HUES64 (cell line): ENCODE measurements around the gene BBS9.
"Not testable (repeated sequence)": the region's sequence is repeated elsewhere in the genome, so short reads cannot be mapped to it uniquely, and the experiment has no call there.

Experiments used
- H3K27ac ChIP-seq: 2 replicates; pipeline ENCODE4 v1.7.0; 2013; ENCODE audit warnings: low read depth, low read length, inconsistent platforms
- H3K27me3 ChIP-seq: 2 replicates; pipeline ENCODE4 v1.6.1; 2013; ENCODE audit warnings: mild to moderate bottlenecking, low read length; ENCODE audit not compliant: insufficient read depth
- H3K36me3 ChIP-seq: 2 replicates; pipeline ENCODE4 v1.6.1; 2013; ENCODE audit warnings: mild to moderate bottlenecking, low read length; ENCODE audit not compliant: insufficient read depth
- H3K4me1 ChIP-seq: 2 replicates; pipeline ENCODE4 v1.6.1; 2013; ENCODE audit warnings: mild to moderate bottlenecking, low read length, moderate library complexity; ENCODE audit not compliant: insufficient read depth
- H3K4me3 ChIP-seq: 2 replicates; pipeline ENCODE4 v1.5.1; 2013; ENCODE audit warnings: mild to moderate bottlenecking, low read length, moderate library complexity
- H3K9ac ChIP-seq: 2 replicates; pipeline ENCODE4 v1.6.1; 2013; ENCODE audit warnings: mild to moderate bottlenecking, low read depth, low read length
- H3K9me3 ChIP-seq: 2 replicates; pipeline ENCODE4 v1.6.1; 2013; ENCODE audit warnings: low read depth, low read length; ENCODE audit not compliant: insufficient read depth
- WGBS: fragments of 150-250, 120-280 bp; methylation state at CpG from one replicate; pipeline ENCODE4 v1.1.7; 2013; ENCODE audit warnings: missing lambda C conversion rate; 5-methylcytosine and 5-hydroxymethylcytosine counted together

BBS9 gene

DNA sequence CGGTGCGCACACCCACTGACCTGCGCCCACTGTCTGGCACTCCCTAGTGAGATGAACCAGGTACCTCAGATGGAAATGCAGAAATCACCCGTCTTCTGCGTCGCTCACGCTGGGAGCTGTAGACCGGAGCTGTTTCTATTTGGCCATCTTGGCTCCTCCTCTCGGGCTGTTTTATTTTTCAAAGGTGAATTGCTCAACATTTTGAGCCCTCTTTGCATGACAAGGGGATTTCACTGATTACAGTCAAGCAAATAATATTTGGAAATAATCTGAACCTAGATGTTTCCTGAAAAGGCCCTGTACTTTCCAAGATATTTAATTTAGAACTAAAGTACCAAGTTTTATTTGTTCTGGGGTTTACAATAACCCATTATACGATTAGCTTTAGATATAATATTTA is 398.2 kb downstream of the BBS9 start:
- 19% methylated on average over 9 of the region's 10 CpGs for WGBS
- H3K27ac ChIP-seq: not testable (repeated sequence)

DNA sequence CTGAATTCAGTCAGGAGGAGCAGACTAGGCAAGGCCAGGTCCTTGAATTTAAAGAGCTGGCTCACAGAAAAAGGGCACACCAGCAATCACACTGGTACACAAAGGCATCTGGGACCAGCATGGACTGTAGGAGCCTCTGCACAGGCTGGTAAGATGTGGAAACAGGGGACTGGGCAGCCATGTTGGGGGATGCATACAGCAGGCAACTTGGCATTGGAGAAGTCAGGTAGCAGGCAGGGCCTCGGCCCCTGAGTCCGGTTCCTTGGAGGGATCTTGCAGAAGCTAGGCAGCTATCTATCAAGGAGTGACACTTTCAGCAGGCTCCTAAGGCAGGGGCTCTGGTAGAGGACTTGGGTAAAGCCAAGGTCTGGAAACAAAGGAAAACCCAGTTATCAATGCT is 399.7 kb downstream of the BBS9 start:
- 88% methylated on average over 2 of the region's 2 CpGs for WGBS

More for the DNA sequence above, 398.2 kb downstream of the BBS9 start:
- not testable (repeated sequence) for H3K36me3 ChIP-seq, H3K4me1 ChIP-seq, H3K27me3 ChIP-seq, H3K9me3 ChIP-seq
- peak overlapping the region; percentile 64; the same call in 1 of the 2 replicates for H3K9ac ChIP-seq
- H3K4me3 ChIP-seq: peak overlapping the region; percentile 48

DNA sequence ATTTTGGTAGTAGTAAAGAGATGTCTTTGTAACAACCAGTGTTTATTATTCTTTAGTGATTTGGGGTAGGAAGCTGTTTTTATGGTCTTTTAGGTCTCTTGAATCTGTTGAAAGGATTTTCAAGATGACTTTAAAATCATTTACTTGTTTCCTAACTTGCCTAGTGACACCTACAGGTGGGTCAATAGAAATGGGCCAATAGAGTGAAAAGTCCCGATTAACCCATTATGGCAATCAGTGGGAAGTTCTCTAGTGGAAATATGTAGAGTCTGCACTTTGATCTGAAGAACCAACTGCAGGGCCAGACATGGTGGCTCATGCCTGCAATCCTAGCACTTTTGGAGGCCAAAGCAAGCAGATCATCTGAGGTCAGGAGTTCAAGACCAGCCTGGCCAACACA is 401.3 kb downstream of the BBS9 start:
- Histone ChIP-seq H3K27ac (no peak overlapping the region), H3K9me3 (no peaks in the 10 kb centered on the region), H3K9ac (no peak overlapping the region), H3K4me3 (no peak overlapping the region), H3K4me1 (peaks cover 16% of the 10 kb centered on the region), H3K36me3 (no peaks in the 10 kb centered on the region), H3K27me3 (no peaks in the 10 kb centered on the region)
- WGBS: 88% methylated on average over 1 of the region's 1 CpG

More for the DNA sequence above, 399.7 kb downstream of the BBS9 start:
- no peak overlapping the region for H3K27ac ChIP-seq
- no peak overlapping the region for H3K9ac ChIP-seq
- no peaks in the 10 kb centered on the region for H3K36me3 ChIP-seq
- no peak overlapping the region for H3K4me3 ChIP-seq
- H3K27me3 ChIP-seq: no peaks in the 10 kb centered on the region
- H3K9me3 ChIP-seq: no peaks in the 10 kb centered on the region
- H3K4me1 ChIP-seq: peaks cover 8% of the 10 kb centered on the region

DNA sequence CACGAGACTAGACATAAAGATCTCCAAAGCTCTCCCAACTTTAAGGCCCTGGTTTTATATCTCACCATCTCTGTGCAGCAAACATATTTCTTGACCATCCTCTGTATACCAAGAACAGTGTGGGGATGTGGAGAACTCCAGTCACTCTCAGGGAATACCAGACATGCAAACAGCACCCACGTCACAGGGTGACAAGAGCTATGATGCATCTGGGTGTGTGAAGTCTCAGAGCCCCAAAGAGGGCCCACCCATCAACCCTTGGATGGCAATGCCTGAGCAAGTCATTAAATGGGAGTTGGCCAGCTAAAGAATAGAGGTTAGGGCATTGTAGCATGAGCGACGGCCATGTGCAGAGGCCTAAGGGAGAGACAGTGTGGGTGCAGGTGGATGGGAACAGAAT is 402.5 kb downstream of the BBS9 start:
- no peaks in the 10 kb centered on the region for H3K27me3 ChIP-seq
- WGBS: 96% methylated on average over 4 of the region's 4 CpGs
- no peak overlapping the region for H3K27ac ChIP-seq
- peaks cover 19% of the 10 kb centered on the region for H3K4me1 ChIP-seq
- no peak overlapping the region for H3K9ac ChIP-seq
- no peaks in the 10 kb centered on the region for H3K9me3 ChIP-seq
- no peak overlapping the region for H3K4me3 ChIP-seq
- H3K36me3 ChIP-seq: no peaks in the 10 kb centered on the region

DNA sequence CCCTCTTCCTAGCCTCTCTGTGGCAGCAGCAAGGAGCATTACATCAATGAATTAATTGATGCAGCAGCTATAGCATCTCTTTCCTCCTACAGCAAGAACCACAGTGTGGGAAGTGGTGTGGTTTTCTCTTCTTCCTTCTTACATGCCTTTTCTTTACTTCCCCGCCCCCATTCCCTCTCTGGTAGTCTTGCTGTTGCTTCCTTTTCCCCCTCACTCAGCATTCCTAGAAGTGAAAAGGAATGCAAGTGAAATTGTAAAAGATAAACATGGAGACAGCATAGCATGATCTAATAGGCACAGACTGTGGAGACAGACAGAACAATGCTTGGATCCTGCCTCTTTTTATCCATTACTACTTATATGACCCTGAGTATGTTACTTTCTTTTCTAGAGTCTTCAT is 405.5 kb downstream of the BBS9 start:
- Histone ChIP-seq H3K36me3 (0 out of 2 replicates have a peak, but pooled peaks cover 3% of the 10 kb centered on the region), H3K9me3 (peaks cover 16% of the 10 kb centered on the region), H3K27ac (no peak overlapping the region), H3K4me1 (peaks cover 11% of the 10 kb centered on the region; the same call in 1 of the 2 replicates), H3K9ac (no peak overlapping the region), H3K27me3 (no peaks in the 10 kb centered on the region), H3K4me3 (no peak overlapping the region)
- no CpG with 5 or more reads among the region's 1 CpG for WGBS

DNA sequence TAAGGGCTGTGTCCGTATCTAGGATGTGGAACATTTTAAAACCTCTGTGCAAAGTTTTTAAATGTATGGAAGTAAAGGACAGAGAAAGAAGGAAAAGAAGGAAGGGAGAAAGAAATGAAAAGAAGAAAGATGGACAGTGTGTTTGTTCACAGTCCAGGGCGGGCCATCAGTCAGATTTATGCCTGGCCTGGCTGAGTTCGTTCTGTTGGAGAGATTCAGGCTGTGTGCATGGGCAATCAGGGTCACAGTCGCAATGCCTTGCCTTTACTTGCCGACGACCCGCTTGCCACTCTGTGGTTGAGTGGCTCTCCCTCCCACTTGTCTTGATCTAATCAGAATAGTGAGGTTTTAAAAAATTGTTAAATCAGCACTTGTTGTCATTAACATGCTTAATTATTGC is 406.6 kb downstream of the BBS9 start:
- Histone ChIP-seq H3K27me3 (no peaks in the 10 kb centered on the region), H3K36me3 (0 out of 2 replicates have a peak, but pooled peaks cover 3% of the 10 kb centered on the region), H3K4me1 (peaks cover 11% of the 10 kb centered on the region; the same call in 1 of the 2 replicates), H3K27ac (no peak overlapping the region), H3K9me3 (peaks cover 17% of the 10 kb centered on the region), H3K9ac (no peak overlapping the region), H3K4me3 (no peak overlapping the region)
- WGBS: 86% methylated on average over 7 of the region's 7 CpGs

DNA sequence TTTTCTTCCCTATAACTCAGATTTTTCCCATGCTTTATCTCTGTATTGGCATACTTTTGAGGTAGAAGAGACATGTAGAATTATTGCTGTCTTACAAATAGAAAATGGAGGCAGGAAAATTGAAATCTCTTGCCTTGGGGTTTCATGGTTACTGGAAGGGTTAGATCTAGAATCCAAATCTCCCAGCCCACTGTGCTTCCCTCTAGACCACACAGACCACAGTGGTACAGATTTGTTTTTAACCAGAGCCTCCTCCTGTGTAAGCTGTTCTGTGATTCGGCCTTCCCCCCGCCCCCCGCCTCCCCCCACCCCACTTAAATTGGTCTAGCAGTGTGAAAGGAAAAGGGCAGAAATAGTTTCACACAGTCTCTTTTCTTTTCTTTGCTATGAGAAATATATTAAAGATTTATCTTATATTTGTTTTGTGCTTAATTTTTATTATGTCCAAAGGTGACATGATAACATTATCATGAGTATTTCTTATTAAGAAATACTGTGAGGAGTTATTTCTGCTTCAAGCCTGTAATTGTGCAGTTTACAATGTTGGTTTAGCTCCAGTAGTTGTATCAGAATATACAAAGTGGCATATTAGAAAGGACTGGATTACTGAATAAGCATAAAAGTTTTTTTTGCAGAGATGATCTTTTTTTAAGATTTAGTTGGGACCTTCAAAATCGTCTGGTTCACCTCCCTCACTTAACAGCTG is 407.2 kb downstream of the BBS9 start:
- 88% methylated on average over 1 of the region's 4 CpGs for WGBS
- H3K36me3 ChIP-seq: 0 out of 2 replicates have a peak, but pooled peaks cover 5% of the 10 kb centered on the region

DNA sequence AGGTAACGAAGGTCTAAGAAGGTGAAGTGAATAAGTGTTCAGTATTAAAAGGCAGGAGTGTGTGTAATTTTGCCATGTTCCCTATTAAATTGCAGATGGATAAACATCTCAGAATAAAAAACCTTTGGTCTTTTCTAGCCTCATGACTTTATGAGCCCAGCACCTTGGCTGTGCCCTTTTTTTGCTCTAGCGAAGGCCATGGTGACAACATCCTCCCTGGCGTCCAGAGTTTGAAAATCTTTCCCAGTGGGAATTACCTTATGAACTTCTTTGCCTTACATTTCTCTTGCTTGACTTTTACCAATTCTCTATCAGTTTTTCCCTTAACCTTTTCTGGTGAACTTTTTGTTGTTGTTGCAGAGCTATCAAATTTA is 407.7 kb downstream of the BBS9 start:
- H3K4me3 ChIP-seq: no peak overlapping the region
- H3K36me3 ChIP-seq: 0 out of 2 replicates have a peak, but pooled peaks cover 5% of the 10 kb centered on the region
- H3K27me3 ChIP-seq: no peaks in the 10 kb centered on the region
- no peak overlapping the region for H3K9ac ChIP-seq
- WGBS: 95% methylated on average over 3 of the region's 3 CpGs
- peaks cover 11% of the 10 kb centered on the region; the same call in 1 of the 2 replicates for H3K4me1 ChIP-seq
- no peak overlapping the region for H3K27ac ChIP-seq
- H3K9me3 ChIP-seq: peaks cover 17% of the 10 kb centered on the region

More for the DNA sequence above, 407.2 kb downstream of the BBS9 start:
- Histone ChIP-seq H3K9me3 (peaks cover 17% of the 10 kb centered on the region), H3K4me3 (no peak overlapping the region), H3K4me1 (peaks cover 11% of the 10 kb centered on the region; the same call in 1 of the 2 replicates), H3K9ac (no peak overlapping the region), H3K27me3 (no peaks in the 10 kb centered on the region), H3K27ac (no peak overlapping the region)

DNA sequence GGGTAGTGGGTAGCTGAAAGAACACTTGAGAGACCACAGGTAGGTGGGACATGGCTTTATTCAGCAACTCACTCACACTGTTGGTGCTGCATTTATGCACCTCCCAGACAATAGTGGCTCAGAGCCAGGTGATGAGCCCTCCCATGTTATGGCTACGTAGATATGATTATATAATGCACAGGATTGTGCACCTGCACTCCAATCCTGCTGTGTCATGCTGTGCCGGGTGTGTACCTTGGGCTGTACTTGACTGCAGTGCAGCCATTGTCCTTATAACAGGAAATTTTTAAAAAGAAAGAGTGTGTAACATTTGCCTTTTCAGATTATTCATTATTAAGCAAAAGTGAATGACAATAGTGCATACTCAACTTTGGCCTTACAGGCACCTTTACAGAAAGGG is 409.8 kb downstream of the BBS9 start:
- Histone ChIP-seq H3K36me3 (0 out of 2 replicates have a peak, but pooled peaks cover 5% of the 10 kb centered on the region), H3K27ac (no peak overlapping the region), H3K4me3 (no peak overlapping the region), H3K9ac (no peak overlapping the region), H3K9me3 (peaks cover 17% of the 10 kb centered on the region), H3K27me3 (no peaks in the 10 kb centered on the region), H3K4me1 (peaks cover 11% of the 10 kb centered on the region; the same call in 1 of the 2 replicates)
- WGBS: 93% methylated on average over 2 of the region's 2 CpGs

DNA sequence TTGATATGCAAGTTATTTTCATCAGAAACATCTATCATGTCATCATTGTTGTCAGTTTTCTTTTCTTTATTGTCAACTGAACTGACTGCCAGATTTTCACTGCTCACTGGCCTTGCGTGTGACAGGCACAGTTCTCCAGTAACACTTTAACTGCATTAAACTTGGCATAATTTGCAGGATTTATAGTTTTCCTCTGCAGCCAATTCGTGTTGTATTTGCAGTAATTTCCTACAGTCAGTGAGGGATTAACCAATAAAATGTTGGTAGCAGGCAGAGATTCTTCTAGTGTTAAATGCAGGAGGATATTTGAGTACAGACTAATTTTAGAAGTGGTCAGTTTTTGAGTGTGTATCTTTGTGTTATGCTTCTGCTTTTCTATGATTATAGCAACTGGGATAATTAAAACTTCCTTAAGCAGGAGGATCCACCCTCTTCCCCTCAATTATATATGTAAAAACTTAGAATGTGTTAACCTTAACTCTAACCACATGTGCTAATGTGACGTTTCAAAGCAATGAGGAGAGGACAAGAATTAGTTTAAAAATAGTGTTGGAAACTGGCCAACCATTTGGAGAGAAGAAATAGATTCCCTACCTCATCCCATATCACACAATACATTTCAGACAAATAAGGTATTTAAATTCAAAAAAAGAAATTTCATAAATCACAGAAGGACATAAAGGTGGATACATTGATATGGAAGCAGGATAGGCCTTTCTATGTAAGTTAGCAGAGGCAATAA is 410.5 kb downstream of the BBS9 start:
- no peak overlapping the region for H3K9ac ChIP-seq
- H3K4me3 ChIP-seq: no peak overlapping the region
- H3K27ac ChIP-seq: no peak overlapping the region
- H3K36me3 ChIP-seq: 0 out of 2 replicates have a peak, but pooled peaks cover 5% of the 10 kb centered on the region
- WGBS: 89% methylated on average over 2 of the region's 3 CpGs
- H3K9me3 ChIP-seq: peaks cover 17% of the 10 kb centered on the region
- peaks cover 7% of the 10 kb centered on the region; the same call in 1 of the 2 replicates for H3K4me1 ChIP-seq
- H3K27me3 ChIP-seq: no peaks in the 10 kb centered on the region

DNA sequence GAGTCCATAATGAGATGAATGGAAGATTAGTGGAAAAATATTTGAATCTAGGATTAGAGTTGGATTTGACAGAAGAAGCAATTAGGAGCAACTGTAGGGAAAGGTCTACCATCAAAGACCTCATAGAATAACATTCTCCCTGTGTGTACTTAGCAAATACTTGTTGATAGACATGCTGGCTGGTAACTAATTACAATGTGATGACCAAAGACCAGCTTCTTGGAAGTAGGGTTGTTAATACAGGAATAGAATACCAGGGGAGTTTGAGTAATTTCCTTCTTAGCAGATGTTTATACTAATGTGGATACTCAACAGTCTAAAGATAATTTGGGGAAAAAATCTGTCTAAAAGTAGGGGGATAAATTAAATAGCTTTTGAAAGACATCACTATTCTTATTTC is 418.5 kb downstream of the BBS9 start:
- Histone ChIP-seq H3K27me3 (no peaks in the 10 kb centered on the region), H3K9ac (no peak overlapping the region), H3K27ac (no peak overlapping the region), H3K4me1 (no peaks in the 10 kb centered on the region), H3K4me3 (no peak overlapping the region), H3K36me3 (no peaks in the 10 kb centered on the region), H3K9me3 (no peaks in the 10 kb centered on the region)
